Measurements from ENCODE around the gene CACNA2D4. TPM values are rescaled to one million over a fixed set of nuclear protein-coding genes. Genes with fewer than 3 reads are reported as not detected.

The CACNA2D4 gene
- total RNA-seq, 2 donors from 2014 or later, result 5.9 to 7.3 TPM

DNA sequence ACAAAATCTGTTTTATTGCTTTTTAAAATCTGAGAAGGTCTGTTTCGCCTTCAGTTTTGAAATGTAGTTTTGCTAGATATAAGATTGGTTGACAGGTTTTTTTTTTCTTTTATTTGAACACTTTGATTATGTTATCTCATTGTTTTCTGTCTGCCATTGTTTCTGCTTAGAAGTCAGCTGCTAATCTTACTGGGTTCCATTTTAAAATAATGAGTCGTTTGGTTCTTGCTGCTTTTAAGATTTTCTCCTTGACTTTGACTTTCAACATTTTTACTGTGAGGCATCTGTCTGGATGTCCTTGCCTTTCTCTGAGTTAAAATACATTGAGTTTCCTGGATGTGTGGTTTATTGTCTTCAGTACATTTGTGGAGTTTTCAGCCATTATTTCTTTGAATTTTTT, 170.8 kb downstream of the CACNA2D4 start:
- DNase-seq (ENCODE audit: low spot score), result no peak
- intact Hi-C loops (cut with DNase I), result no loop called here

DNA sequence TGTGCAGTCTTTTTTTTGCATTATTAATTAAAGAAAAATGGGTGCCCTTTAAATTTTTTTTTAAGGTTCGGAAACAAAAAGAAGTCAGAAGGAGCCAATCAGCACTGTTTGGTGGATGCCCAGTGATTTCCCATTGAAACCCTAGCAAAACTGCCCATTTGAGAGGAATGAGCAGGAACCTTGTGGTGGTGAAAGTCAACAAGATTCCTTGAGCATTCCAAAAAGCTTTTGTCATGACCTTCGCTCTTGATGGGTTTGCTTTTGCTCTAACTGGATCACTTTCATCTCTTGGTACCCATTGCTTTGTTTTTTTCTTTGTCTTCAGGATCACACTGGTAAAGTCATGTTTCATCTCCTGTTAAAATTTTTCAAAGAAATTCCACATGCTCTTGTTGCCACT, 173.5 kb downstream of the CACNA2D4 start:
- no peak for DNase-seq (ENCODE audit: low spot score)
- intact Hi-C loops (cut with DNase I), result no loop called here

Other genes starting within 250 kb of the CACNA2D4 start
- gene ADIPOR2, start 227.6 kb downstream of the CACNA2D4 start, total RNA-seq, result 10 to 100 TPM; 31.9 to 40.1 TPM
- not detected for gene LRTM2, start 98.1 kb downstream of the CACNA2D4 start, total RNA-seq
- gene DCP1B, start 85.8 kb upstream of the CACNA2D4 start, total RNA-seq, result 10 to 100 TPM; 14.6 to 18.0 TPM
- gene CACNA1C, start 134.3 kb upstream of the CACNA2D4 start, total RNA-seq, result 10 to 100 TPM; 71.3 to 71.8 TPM